MCF 10A (cell line): ENCODE measurements around the gene MET. TPM values are rescaled to one million over a fixed set of nuclear protein-coding genes. Genes with fewer than 3 reads are reported as not detected.
A peak's percentile ranks its signal among the peaks of the same experiment; 100 is the strongest.
"Not testable (repeated sequence)": the region's sequence is repeated elsewhere in the genome, so short reads cannot be mapped to it uniquely, and the experiment has no call there.

Experiments
- BruUV-seq: library from RNA; stranded (reverse); fragments of 400-500 nt; replicated peaks from 2 replicates; lab custom pipeline; 2021; lab: Mats Ljungman, UMichigan
- CTCF ChIA-PET: fragments of 300-600 bp; sonication (Branson Sonifier 250); formaldehyde crosslinking; extraction: SDS; loops from one replicate; lab custom pipeline; 2021; ENCODE audit warnings: antibody characterized with exemption, inconsistent platforms; lab: Yijun Ruan, JAX
- POLR2A ChIA-PET: fragments of 300-600, 350-650 bp; sonication (Branson Sonifier 250); formaldehyde crosslinking; extraction: SDS; loops from one replicate; lab custom pipeline; 2020; ENCODE audit warnings: antibody characterized with exemption, inconsistent platforms; lab: Yijun Ruan, JAX
- DNase-seq: peaks from one replicate; pipeline ENCODE4 v3.0.0-alpha.2; 2018; ENCODE audit not compliant: unreplicated experiment
- H3K27ac Mint-ChIP-seq: one replicate; pipeline ENCODE4 v1.8.0; 2022; ENCODE audit warnings: mild to moderate bottlenecking, low read depth, mixed read lengths; ENCODE audit not compliant: unreplicated experiment
- H3K27me3 Mint-ChIP-seq: one replicate; pipeline ENCODE4 v1.8.0; 2022; ENCODE audit warnings: mixed read lengths; ENCODE audit not compliant: insufficient read depth, unreplicated experiment
- H3K36me3 Mint-ChIP-seq: one replicate; pipeline ENCODE4 v1.8.0; 2022; ENCODE audit warnings: mild to moderate bottlenecking, moderate library complexity, mixed read lengths; ENCODE audit not compliant: insufficient read depth, unreplicated experiment
- H3K4me1 Mint-ChIP-seq: one replicate; pipeline ENCODE4 v1.8.0; 2022; ENCODE audit warnings: mixed read lengths; ENCODE audit not compliant: insufficient read depth, unreplicated experiment
- H3K4me3 Mint-ChIP-seq: one replicate; pipeline ENCODE4 v1.8.0; 2022; ENCODE audit warnings: mild to moderate bottlenecking, moderate library complexity, mixed read lengths; ENCODE audit not compliant: unreplicated experiment
- H3K9me3 Mint-ChIP-seq: one replicate; pipeline ENCODE4 v1.8.0; 2022; ENCODE audit warnings: mixed read lengths; ENCODE audit not compliant: unreplicated experiment
- CTCF ChIP-seq: fragments of 200-600 bp; IDR thresholded peaks from one replicate; pipeline ENCODE4 v1.8.0; 2022; ENCODE audit warnings: antibody characterized with exemption, mild to moderate bottlenecking; ENCODE audit not compliant: unreplicated experiment
- intact Hi-C: fragments of 100-400 bp; cut with micrococcal nuclease; formaldehyde crosslinking; loops from 2 replicates; pipeline ENCODE4 v1.14.1; 2022
- total RNA-seq: library from RNA; stranded (reverse); gene quantifications from 2 replicates; pipeline ENCODE4 v1.2.3, GENCODE V29; 2022

MET gene
- total RNA-seq, 1 experiment from 2014 or later, result 129 TPM

GRCh38 chr7:116740231-116740630, 68.2 kb downstream of the MET start:
- DNase-seq, result no peak
- intact Hi-C loops, result no loop called here
- no peak overlapping the region for H3K4me3 Mint-ChIP-seq
- no peak for TF ChIP-seq CTCF
- no peaks in the 10 kb centered on the region for H3K9me3 Mint-ChIP-seq
- ChIA-PET CTCF (interaction anchor here (0.7 to 1.3 kb wide), 2 partner anchors 25 to 66 kb away, joined by 3 to 4 read pairs; no protein-coding TSS in a partner anchor), POLR2A (interaction anchor here (0.6 to 1.3 kb wide), 5 partner anchors 8 to 69 kb away, joined by 3 to 7 read pairs (median 3); no protein-coding TSS in a partner anchor)
- H3K36me3 Mint-ChIP-seq, result peaks cover 51% of the 10 kb centered on the region
- H3K4me1 Mint-ChIP-seq, result peaks cover 10% of the 10 kb centered on the region
- BruUV-seq, result no TSS peak
- no peaks in the 10 kb centered on the region for H3K27me3 Mint-ChIP-seq
- H3K27ac Mint-ChIP-seq, result no peak overlapping the region

- intact Hi-C loops, result no loop called here
- H3K9me3 Mint-ChIP-seq, result no peaks in the 10 kb centered on the region
- TF ChIP-seq CTCF, result no peak
- no peak overlapping the region for H3K27ac Mint-ChIP-seq
- peaks cover 6% of the 10 kb centered on the region for H3K4me1 Mint-ChIP-seq
- H3K27me3 Mint-ChIP-seq, result no peaks in the 10 kb centered on the region
- BruUV-seq, result no TSS peak
- POLR2A ChIA-PET, result interaction anchor here (0.6 to 1.3 kb wide), 4 partner anchors 9 to 45 kb away, joined by 3 to 7 read pairs (median 3); no protein-coding TSS in a partner anchor
- peak; percentile 75 for DNase-seq
- H3K36me3 Mint-ChIP-seq, result peaks cover 47% of the 10 kb centered on the region
- H3K4me3 Mint-ChIP-seq, result no peak overlapping the region
- CTCF ChIA-PET, result interaction anchor here (0.6 to 1.3 kb wide), 3 partner anchors 21 to 67 kb away, joined by 3 to 4 read pairs (median 4); no protein-coding TSS in a partner anchor
Measured at GRCh38 chr7:116740755-116741462, 68.9 kb downstream of the MET start.

GRCh38 chr7:116741625-116742316, 69.8 kb downstream of the MET start:
- Mint-ChIP-seq H3K4me3 (no peak overlapping the region), H3K4me1 (peaks cover 6% of the 10 kb centered on the region), H3K27ac (no peak overlapping the region), H3K27me3 (no peaks in the 10 kb centered on the region), H3K9me3 (no peaks in the 10 kb centered on the region), H3K36me3 (peaks cover 47% of the 10 kb centered on the region)
- POLR2A ChIA-PET, result interaction anchor here (1.0 to 1.2 kb wide), 2 partner anchors 28 to 33 kb away, joined by 3 read pairs; no protein-coding TSS in a partner anchor
- TSS peak; percentile 3 for BruUV-seq
- intact Hi-C loops, result no loop called here
- DNase-seq, result peak; percentile 20
- CTCF ChIA-PET, result interaction anchor here (0.5 to 1.3 kb wide), 5 partner anchors 14 to 79 kb away, joined by 3 to 4 read pairs (median 3); no protein-coding TSS in a partner anchor
- no peak for TF ChIP-seq CTCF

GRCh38 chr7:116742641-116743040, 70.6 kb downstream of the MET start:
- peaks cover 6% of the 10 kb centered on the region for H3K9me3 Mint-ChIP-seq
- no peak for DNase-seq
- TF ChIP-seq CTCF, result no peak
- ChIA-PET POLR2A (interaction anchor here (1.2 kb wide), 1 partner anchor 34 kb away, joined by 3 read pairs; no protein-coding TSS in a partner anchor), CTCF (interaction anchor here (0.5 to 1.3 kb wide), 7 partner anchors 13 to 391 kb away, joined by 3 to 4 read pairs (median 3); no protein-coding TSS in a partner anchor)
- no peaks in the 10 kb centered on the region for H3K27me3 Mint-ChIP-seq
- H3K27ac Mint-ChIP-seq, result no peak overlapping the region
- no peak overlapping the region for H3K4me3 Mint-ChIP-seq
- H3K36me3 Mint-ChIP-seq, result peaks cover 47% of the 10 kb centered on the region
- intact Hi-C loops, result no loop called here
- H3K4me1 Mint-ChIP-seq, result peaks cover 6% of the 10 kb centered on the region
- BruUV-seq, result no TSS peak

- BruUV-seq, H3K4me1 Mint-ChIP-seq, H3K4me3 Mint-ChIP-seq, H3K27ac Mint-ChIP-seq, intact Hi-C loops, H3K27me3 Mint-ChIP-seq, CTCF ChIA-PET, DNase-seq: not testable (repeated sequence)
- POLR2A ChIA-PET, result interaction anchor here (0.7 kb wide), 1 partner anchor 110 kb away, joined by 3 read pairs; no protein-coding TSS in a partner anchor
- H3K36me3 Mint-ChIP-seq, result peaks cover 59% of the 10 kb centered on the region
- peaks cover 14% of the 10 kb centered on the region for H3K9me3 Mint-ChIP-seq
Measured at GRCh38 chr7:116743835-116744234, 71.8 kb downstream of the MET start.
